Nephron progenitor cell (in vitro differentiated cells): ENCODE data around the gene CCL25.

Experiments used
- DNase-seq: peaks from one replicate; pipeline ENCODE4 v3.0.0; 2021
- H3K27ac Mint-ChIP-seq: 2 replicates; pipeline ENCODE4 v1.8.0; 2021; ENCODE audit warnings: mild to moderate bottlenecking, moderate library complexity, mixed read lengths
- H3K27me3 Mint-ChIP-seq: 2 replicates; pipeline ENCODE4 v1.8.0; 2021; ENCODE audit warnings: mild to moderate bottlenecking, low read depth, mixed read lengths; ENCODE audit not compliant: poor library complexity
- H3K36me3 Mint-ChIP-seq: 2 replicates; pipeline ENCODE4 v1.8.0; 2021; ENCODE audit warnings: low read depth, mixed read lengths
- H3K4me1 Mint-ChIP-seq: 2 replicates; pipeline ENCODE4 v1.8.0; 2021; ENCODE audit warnings: mixed read lengths
- H3K4me3 Mint-ChIP-seq: 2 replicates; pipeline ENCODE4 v1.8.0; 2021; ENCODE audit warnings: mild to moderate bottlenecking, moderate library complexity, mixed read lengths
- H3K9me3 Mint-ChIP-seq: 2 replicates; pipeline ENCODE4 v1.8.0; 2021; ENCODE audit warnings: mild to moderate bottlenecking, moderate library complexity, mixed read lengths
- CTCF ChIP-seq: fragments of 200-600 bp; sonication (generic); IDR thresholded peaks from 2 replicates; pipeline ENCODE4 v1.5.0; 2021; ENCODE audit warnings: antibody characterized with exemption

CCL25 gene

GRCh38 chr19:8065875-8066261 is 13.3 kb downstream of the CCL25 start:
- no peak for TF ChIP-seq CTCF
- Mint-ChIP-seq H3K27ac (no peak overlapping the region), H3K9me3 (peaks cover 19% of the 10 kb centered on the region), H3K36me3 (peaks cover 23% of the 10 kb centered on the region), H3K4me1 (no peaks in the 10 kb centered on the region), H3K4me3 (no peak overlapping the region), H3K27me3 (no peaks in the 10 kb centered on the region)
- no peak for DNase-seq

- H3K9me3 Mint-ChIP-seq: peaks cover 24% of the 10 kb centered on the region
- no peaks in the 10 kb centered on the region for H3K27me3 Mint-ChIP-seq
- TF ChIP-seq CTCF: peak; percentile 54
- peaks cover 48% of the 10 kb centered on the region for H3K36me3 Mint-ChIP-seq
- no peaks in the 10 kb centered on the region for H3K4me1 Mint-ChIP-seq
- no peak for DNase-seq
- peak overlapping the region; percentile 63 for H3K27ac Mint-ChIP-seq
- no peak overlapping the region for H3K4me3 Mint-ChIP-seq
Observed at GRCh38 chr19:8069096-8069973, 16.8 kb downstream of the CCL25 start.

GRCh38 chr19:8071912-8072311 is 19.4 kb downstream of the CCL25 start:
- H3K36me3 Mint-ChIP-seq: peaks cover 68% of the 10 kb centered on the region
- H3K9me3 Mint-ChIP-seq: peaks cover 31% of the 10 kb centered on the region
- no peaks in the 10 kb centered on the region for H3K4me1 Mint-ChIP-seq
- no peak for DNase-seq
- H3K27ac Mint-ChIP-seq: no peak overlapping the region
- TF ChIP-seq CTCF: no peak
- no peak overlapping the region for H3K4me3 Mint-ChIP-seq
- H3K27me3 Mint-ChIP-seq: no peaks in the 10 kb centered on the region

- H3K4me3 Mint-ChIP-seq: no peak overlapping the region
- H3K27ac Mint-ChIP-seq: no peak overlapping the region
- H3K9me3 Mint-ChIP-seq: peaks cover 23% of the 10 kb centered on the region
- peaks cover 66% of the 10 kb centered on the region for H3K36me3 Mint-ChIP-seq
- no peaks in the 10 kb centered on the region for H3K27me3 Mint-ChIP-seq
- no peaks in the 10 kb centered on the region for H3K4me1 Mint-ChIP-seq
- DNase-seq: no peak
- TF ChIP-seq CTCF: no peak
Observed at GRCh38 chr19:8074501-8074900, 21.9 kb downstream of the CCL25 start.

GRCh38 chr19:8075158-8076074 is 22.9 kb downstream of the CCL25 start:
- Mint-ChIP-seq H3K27ac (no peak overlapping the region), H3K27me3 (no peaks in the 10 kb centered on the region), H3K4me3 (no peak overlapping the region), H3K4me1 (no peaks in the 10 kb centered on the region), H3K36me3 (peaks cover 66% of the 10 kb centered on the region), H3K9me3 (peaks cover 14% of the 10 kb centered on the region)
- no peak for DNase-seq
- no peak for TF ChIP-seq CTCF
